ENCODE measurements around the gene SERTAD3. TPM values are rescaled to one million over a fixed set of nuclear protein-coding genes. Genes with fewer than 3 reads are reported as not detected.

Gene SERTAD3
- 10 to 100 TPM; 19.6 to 55.0 (median 39.2) TPM for total RNA-seq
- polyA plus RNA-seq: 10 to 100 TPM; 17.3 to 19.9 TPM
- long read RNA-seq, donor 1, transcript SERTAD3-201 (2 exons, 1,734 nt): major isoform, 148 of 155 reads
- long read RNA-seq, donor 1, partial matches to known transcripts: 0 of 155 reads
- long read RNA-seq, donor 1, other reads (novel, unspliced or antisense): 7 of 155 reads
- long read RNA-seq, donor 2, transcript SERTAD3-201 (2 exons, 1,734 nt): major isoform, 11 of 12 reads
- long read RNA-seq, donor 2, partial matches to known transcripts: 0 of 12 reads
- long read RNA-seq, donor 2, other reads (novel, unspliced or antisense): 0 of 12 reads
- long read RNA-seq, donor 3, transcript SERTAD3-201 (2 exons, 1,734 nt): major isoform, 34 of 38 reads
- long read RNA-seq, donor 3, partial matches to known transcripts: 0 of 38 reads
- long read RNA-seq, donor 3, other reads (novel, unspliced or antisense): 4 of 38 reads

DNA sequence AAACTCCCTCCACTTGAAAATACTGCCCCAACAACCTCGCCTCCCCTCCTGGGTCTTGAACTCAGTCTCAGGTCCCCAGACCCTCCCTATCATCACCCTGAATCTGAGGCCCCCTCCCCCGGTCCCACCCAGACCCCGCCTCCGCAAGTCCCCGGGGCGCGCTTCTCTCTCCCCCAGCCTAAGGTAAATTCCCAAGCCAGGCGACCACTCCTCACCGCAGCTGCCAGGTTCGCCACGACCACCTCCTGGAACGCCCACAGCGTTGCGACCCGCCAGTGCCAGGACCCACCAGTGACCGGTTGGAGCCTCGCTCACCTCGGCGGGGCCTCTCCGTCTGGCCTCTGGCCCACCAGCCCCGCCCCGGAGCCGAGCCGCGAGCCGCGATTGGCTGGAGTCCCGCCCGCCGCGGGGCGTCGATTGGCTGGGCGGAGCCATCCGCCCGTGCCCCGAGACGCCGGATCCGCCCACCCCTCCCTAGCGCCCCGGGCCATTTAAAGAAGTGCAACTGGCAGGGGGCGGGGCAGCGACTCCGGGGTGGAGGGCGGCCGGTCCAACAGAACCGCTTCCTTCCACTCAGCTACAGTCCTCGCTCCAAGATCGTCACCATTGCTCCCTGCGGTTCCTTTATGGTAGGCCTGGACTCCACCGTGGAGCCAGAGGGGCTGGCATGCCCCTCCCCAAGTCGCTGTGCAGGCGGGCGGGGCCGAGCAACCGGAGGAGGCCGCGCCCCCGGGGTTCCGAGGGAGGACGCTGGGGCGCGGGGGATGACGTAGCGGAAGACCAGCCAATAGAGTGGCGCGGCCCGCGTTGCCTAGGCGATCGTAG is at the start of gene SERTAD3:
Gene SERTAD3, minus strand, starts transcription at position 336 of the 825 bp plus-strand sequence. CDS start 2,255 bp downstream, outside the sequence.
- intact Hi-C loops (cut with DNase I): no loop called here
- peaks cover 2% of the 10 kb centered on the region for H3K4me1 ChIP-seq (ENCODE audit: insufficient read depth)
- H3K4me3 ChIP-seq: peak within 1 kb of the TSS; percentile 98
- DNase-seq: peak; percentile 98 to 99 (median 99)
- no peaks in the 10 kb centered on the region for H3K27me3 ChIP-seq
- H3K9me3 ChIP-seq: no peaks in the 10 kb centered on the region
- TF ChIP-seq EP300 (IDR thresholded peaks at IDR 0.05) (peak; percentile 81), CTCF (IDR thresholded peaks at IDR 0.05) (no peak), POLR2A (IDR thresholded peaks at IDR 0.05) (peak; percentile 98)
- peak within 1 kb of the TSS; percentile 86 to 91 for H3K27ac ChIP-seq
- no peaks in the 10 kb centered on the region for H3K36me3 ChIP-seq
- 0 to 1% (median 0%) methylated on average over 41 to 72 of the region's 72 CpGs for WGBS, 3 donors

- H3K27ac ChIP-seq: no peak overlapping the region
- TF ChIP-seq CTCF (IDR thresholded peaks at IDR 0.05) (no peak), POLR2A (IDR thresholded peaks at IDR 0.05) (no peak), EP300 (IDR thresholded peaks at IDR 0.05) (no peak)
- WGBS, 3 donors: 73 to 84% (median 83%) methylated on average over 4 of the region's 4 CpGs
- no peaks in the 10 kb centered on the region for H3K4me1 ChIP-seq (ENCODE audit: insufficient read depth)
- intact Hi-C loops (cut with DNase I): no loop called here
- no peak overlapping the region for H3K4me3 ChIP-seq
- no peak for DNase-seq
- H3K9me3 ChIP-seq: no peaks in the 10 kb centered on the region
- no peaks in the 10 kb centered on the region for H3K36me3 ChIP-seq
- no peaks in the 10 kb centered on the region for H3K27me3 ChIP-seq
Measured at GRCh38 chr19:40493778-40494177, 49.6 kb upstream of the SERTAD3 start.

DNA sequence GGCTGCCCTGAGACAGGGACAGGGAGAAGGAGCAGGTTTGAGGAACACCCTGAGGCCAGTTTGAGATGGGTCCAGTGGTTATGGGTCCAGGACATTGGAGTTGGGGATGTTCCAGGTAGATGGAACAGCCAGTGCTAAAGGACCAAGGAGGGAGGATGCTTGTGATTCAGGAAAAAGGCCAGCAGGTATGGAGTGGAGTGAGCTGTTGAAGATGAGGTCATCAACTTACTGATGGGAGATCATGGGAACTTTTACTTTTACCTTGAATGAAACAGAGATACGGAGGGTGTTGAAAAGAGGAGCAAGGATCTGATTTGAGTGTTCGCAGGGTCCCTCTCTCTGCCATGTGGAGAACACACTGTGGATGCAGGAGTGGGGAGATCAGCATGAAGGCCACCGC is 48.1 kb upstream of the SERTAD3 start:
- H3K27me3 ChIP-seq: no peaks in the 10 kb centered on the region
- intact Hi-C loops (cut with DNase I): no loop called here
- TF ChIP-seq EP300 (IDR thresholded peaks at IDR 0.05): no peak
- TF ChIP-seq CTCF (IDR thresholded peaks at IDR 0.05): no peak
- no peak for TF ChIP-seq POLR2A (IDR thresholded peaks at IDR 0.05)
- no peak overlapping the region for H3K4me3 ChIP-seq
- no peaks in the 10 kb centered on the region for H3K4me1 ChIP-seq (ENCODE audit: insufficient read depth)
- H3K36me3 ChIP-seq: no peaks in the 10 kb centered on the region
- no peak for DNase-seq
- H3K9me3 ChIP-seq: no peaks in the 10 kb centered on the region
- 91 to 96% (median 95%) methylated on average over 3 of the region's 3 CpGs for WGBS, 3 donors
- no peak overlapping the region for H3K27ac ChIP-seq

- no peak for TF ChIP-seq CTCF (IDR thresholded peaks at IDR 0.05)
- TF ChIP-seq POLR2A (IDR thresholded peaks at IDR 0.05): no peak
- no peak for TF ChIP-seq EP300 (IDR thresholded peaks at IDR 0.05)
- H3K9me3 ChIP-seq: no peaks in the 10 kb centered on the region
- 68 to 78% (median 72%) methylated on average over 25 of the region's 25 CpGs for WGBS, 3 donors
- H3K27me3 ChIP-seq: no peaks in the 10 kb centered on the region
- no peak overlapping the region for H3K27ac ChIP-seq
- intact Hi-C loops (cut with DNase I): no loop called here
- no peaks in the 10 kb centered on the region for H3K4me1 ChIP-seq (ENCODE audit: insufficient read depth)
- no peaks in the 10 kb centered on the region for H3K36me3 ChIP-seq
- no peak for DNase-seq
- H3K4me3 ChIP-seq: no peak overlapping the region
Measured at GRCh38 chr19:40489882-40490230, 45.7 kb upstream of the SERTAD3 start.
